ENCODE measurements around the gene PDE7B.

DNA sequence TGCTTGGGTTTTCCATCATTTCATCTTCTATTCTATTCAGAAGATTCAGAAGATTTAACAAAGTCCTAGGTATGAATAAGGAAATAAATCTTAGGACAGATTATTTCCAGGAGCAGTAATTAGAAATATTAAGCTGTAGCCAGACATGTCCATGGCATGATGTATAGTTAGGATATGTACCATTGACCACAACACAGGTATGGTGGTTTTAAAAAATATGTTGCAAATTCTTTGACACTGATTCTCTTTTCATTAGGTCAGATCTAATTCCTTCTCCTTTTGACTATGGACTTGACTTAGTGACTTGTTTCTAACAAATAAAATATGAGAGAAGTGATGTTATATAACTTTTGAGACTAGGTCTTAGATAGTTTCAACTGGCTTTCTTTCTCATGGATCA lies 23.5 kb upstream of the PDE7B start:
- TF ChIP-seq SP1 (IDR thresholded peaks at IDR 0.05) (no peak), RAD21 (IDR thresholded peaks at IDR 0.05) (no peak)
- TF ChIP-seq, protein P1, sequence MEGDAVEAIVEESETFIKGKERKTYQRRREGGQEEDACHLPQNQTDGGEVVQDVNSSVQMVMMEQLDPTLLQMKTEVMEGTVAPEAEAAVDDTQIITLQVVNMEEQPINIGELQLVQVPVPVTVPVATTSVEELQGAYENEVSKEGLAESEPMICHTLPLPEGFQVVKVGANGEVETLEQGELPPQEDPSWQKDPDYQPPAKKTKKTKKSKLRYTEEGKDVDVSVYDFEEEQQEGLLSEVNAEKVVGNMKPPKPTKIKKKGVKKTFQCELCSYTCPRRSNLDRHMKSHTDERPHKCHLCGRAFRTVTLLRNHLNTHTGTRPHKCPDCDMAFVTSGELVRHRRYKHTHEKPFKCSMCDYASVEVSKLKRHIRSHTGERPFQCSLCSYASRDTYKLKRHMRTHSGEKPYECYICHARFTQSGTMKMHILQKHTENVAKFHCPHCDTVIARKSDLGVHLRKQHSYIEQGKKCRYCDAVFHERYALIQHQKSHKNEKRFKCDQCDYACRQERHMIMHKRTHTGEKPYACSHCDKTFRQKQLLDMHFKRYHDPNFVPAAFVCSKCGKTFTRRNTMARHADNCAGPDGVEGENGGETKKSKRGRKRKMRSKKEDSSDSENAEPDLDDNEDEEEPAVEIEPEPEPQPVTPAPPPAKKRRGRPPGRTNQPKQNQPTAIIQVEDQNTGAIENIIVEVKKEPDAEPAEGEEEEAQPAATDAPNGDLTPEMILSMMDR (IDR thresholded peaks at IDR 0.05; ENCODE audit: low read depth, low read length, missing input control): no peak
- TF ChIP-seq, protein P2, sequence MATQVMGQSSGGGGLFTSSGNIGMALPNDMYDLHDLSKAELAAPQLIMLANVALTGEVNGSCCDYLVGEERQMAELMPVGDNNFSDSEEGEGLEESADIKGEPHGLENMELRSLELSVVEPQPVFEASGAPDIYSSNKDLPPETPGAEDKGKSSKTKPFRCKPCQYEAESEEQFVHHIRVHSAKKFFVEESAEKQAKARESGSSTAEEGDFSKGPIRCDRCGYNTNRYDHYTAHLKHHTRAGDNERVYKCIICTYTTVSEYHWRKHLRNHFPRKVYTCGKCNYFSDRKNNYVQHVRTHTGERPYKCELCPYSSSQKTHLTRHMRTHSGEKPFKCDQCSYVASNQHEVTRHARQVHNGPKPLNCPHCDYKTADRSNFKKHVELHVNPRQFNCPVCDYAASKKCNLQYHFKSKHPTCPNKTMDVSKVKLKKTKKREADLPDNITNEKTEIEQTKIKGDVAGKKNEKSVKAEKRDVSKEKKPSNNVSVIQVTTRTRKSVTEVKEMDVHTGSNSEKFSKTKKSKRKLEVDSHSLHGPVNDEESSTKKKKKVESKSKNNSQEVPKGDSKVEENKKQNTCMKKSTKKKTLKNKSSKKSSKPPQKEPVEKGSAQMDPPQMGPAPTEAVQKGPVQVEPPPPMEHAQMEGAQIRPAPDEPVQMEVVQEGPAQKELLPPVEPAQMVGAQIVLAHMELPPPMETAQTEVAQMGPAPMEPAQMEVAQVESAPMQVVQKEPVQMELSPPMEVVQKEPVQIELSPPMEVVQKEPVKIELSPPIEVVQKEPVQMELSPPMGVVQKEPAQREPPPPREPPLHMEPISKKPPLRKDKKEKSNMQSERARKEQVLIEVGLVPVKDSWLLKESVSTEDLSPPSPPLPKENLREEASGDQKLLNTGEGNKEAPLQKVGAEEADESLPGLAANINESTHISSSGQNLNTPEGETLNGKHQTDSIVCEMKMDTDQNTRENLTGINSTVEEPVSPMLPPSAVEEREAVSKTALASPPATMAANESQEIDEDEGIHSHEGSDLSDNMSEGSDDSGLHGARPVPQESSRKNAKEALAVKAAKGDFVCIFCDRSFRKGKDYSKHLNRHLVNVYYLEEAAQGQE (IDR thresholded peaks at IDR 0.05): no peak
